NCI-H1694 (cell line): ENCODE data around the gene ATG16L1.

ENCODE experiments used
- DNase-seq: peaks from one replicate; lab custom pipeline; 2025; lab: John Stamatoyannopoulos, UW

The ATG16L1 gene

DNA sequence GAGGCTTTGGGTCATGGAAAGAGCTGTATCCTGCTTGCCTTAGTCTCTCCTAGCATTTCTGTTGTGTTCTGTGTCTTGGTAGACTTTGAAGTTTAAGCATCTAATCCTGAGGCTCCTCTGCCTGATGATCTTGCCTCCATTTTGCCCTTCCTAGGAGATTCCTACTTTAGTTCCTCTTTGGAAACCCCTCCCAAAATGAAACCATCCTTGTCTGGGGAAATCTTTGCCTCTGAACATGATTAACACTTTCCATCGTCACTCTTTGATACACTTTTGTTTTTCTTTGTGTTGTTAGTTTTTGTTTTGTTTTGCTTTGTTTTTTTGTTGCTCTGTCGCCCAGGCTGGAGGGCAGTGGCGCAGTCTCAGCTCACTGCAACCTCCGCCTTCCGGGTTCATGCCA lies 9.2 kb downstream of the ATG16L1 start:
- DNase-seq, result no peak

DNA sequence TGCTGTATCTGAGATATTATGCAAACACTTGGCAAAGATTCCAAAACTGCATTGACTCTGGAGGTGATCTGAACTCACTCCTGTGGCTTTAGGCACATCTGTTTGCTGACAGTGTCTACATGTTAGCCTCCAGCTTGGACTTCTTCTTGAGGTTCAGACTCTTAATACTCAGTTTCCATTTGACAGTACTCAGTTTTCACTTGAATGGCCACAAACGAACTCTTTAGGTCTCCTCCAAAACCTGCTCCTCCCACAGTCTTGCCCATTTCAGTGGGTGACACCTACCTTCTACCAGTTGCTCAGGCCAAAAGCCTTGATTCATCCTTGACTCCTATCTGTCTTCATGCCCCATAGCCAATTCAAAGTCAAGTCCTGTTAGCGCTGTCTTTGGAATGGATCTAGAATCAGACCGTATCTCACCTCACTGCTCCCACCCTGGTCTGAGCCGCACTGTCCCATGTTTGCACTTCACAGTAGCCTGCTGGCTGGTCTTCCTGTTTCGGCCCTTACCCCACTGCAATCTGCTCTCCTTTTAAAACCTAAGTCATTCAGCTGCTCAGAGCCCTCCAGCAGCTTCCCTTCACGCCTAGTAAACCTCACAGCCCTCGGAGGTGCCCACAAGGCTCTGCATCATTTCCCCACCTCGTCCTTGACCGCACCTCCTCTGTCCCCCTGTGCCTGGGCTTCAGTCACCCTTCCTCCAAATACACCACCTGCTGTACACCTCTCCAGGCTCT lies 10.5 kb downstream of the ATG16L1 start:
- no peak for DNase-seq

DNA sequence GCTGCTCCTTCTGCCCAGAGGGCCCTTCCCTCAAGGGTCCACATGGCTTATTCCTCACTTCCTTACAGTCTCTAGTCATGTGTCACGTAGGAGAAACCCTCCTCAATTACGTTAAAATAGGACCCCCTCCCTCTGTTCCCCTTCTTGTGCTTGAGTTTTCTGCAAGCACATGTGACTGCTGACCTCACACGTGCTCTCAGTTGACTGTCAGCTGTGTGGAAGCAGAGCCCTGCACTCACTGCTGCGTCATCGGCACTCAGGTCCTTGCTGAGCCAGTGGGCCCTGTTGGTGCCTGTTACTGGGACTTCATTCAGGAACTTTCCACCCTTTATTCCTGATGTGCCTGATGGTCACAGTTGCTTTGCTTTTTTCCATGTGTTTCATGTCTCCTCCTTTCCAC lies 11.1 kb downstream of the ATG16L1 start:
- no peak for DNase-seq

DNA sequence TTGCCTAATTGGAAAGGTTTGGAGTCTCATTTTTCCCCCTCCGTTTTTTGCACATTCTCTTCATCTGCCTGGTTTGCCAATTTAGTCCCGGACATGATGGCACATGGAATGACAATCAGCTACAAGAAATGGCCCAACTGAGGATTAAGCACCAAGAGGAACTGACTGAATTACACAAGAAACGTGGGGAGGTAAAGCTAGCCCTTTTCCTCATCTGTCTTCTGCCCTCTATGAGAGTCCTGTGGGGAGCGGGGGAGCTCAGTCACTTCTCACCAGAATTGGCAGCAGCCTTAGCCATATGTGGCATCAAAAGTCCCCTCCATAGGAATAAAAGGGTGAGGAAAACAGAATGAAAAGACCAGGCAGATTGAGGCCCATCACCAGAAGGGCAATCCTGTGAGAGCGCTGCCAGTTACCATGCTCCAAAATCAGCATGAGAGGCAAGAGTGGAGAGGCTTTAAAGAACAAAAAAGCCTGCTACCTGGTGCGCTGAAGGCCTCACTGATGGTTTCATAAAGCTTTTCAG lies 11.6 kb downstream of the ATG16L1 start:
- no peak for DNase-seq

DNA sequence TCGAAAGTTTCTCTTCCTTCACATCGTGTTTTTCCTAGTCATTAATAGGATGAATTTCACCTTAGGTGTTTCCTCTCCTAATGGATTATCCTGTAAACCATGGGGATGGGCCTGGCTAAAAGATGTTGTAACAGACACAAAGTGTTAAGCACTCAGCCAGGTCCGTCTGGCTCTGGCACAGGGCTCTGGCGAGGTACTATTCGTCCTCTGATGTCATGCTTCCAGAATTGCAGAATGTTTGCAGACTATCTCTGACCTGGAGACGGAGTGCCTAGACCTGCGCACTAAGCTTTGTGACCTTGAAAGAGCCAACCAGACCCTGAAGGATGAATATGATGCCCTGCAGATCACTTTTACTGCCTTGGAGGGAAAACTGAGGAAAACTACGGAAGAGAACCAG lies 13.2 kb downstream of the ATG16L1 start:
- no peak for DNase-seq

DNA sequence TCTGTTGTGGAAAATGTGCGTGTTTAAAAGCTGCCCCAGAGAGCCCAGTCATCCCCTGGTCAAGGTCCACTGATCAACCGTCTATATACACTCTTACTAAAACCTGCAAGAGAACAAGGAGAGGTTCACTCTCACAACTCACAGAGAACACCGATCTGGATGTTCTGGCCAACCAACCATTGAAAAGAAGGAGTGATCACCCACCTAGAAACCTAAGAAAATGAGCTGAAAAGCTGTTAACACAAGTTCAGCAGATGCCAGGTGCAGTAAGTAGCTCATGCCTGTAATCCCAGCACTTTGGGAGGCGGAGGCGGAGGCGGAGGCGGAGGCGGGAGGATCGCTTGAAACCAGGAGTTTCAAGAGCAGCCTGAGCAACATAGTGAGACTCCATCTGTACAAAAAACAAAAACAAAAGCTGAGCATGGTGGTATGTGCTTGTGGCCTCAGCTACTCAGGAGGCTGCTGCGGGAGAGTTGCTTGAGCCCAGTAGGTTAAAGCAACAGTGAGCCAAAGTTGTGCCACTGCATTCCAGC lies 14.5 kb downstream of the ATG16L1 start:
- no peak for DNase-seq

DNA sequence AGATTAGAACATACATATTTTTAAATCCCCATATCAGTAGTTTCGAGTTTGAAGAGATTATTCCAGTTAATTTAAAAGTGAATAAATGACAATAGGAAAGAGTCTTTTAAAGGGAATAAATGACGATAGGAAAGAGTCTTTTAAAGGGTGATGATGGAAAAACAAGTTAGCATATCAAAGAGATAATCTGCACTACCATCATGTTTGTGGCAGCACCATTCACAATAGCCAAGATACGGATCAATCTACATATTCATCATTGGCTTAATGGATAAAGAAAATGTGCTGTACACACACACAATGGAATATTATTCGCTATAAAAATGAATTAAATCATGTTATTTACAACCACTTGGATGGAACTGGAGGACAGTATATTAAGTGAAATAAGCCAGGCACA lies 15.0 kb downstream of the ATG16L1 start:
- DNase-seq, result no peak

DNA sequence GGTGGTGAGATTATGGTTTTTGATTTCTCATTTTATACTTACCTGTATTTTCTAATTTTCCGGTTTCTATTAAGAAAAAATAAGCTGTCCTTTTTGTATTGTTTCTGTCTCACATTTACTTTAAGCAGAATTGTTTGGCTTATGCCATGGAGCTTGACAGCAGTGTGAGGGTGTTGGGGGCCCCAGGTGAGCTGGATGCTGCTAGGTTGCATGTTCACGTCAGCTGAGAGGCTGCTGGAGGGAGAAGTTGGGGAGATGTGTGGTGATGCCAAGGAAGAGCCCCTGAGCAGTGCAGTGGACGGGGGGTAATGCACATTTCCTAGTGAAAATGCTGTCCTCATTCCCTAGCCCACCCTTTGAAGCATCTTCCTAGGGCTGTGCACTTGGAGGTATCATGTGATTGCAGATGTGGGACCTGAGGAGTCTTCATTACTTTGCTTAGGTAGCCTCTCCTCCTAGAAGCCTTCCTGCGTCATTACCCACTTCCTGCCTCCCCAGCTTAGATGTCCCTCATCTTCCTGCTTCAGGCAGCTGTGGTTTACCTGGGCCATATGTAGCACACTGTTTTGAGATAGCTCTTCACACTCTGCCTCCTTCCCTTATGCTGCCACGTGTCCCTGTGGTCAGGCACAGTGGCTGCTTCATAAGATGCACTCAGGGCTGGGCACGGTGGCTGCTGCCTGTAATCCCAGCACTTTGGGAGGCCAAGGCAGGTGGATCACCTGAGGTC lies 16.2 kb downstream of the ATG16L1 start:
- no peak for DNase-seq

DNA sequence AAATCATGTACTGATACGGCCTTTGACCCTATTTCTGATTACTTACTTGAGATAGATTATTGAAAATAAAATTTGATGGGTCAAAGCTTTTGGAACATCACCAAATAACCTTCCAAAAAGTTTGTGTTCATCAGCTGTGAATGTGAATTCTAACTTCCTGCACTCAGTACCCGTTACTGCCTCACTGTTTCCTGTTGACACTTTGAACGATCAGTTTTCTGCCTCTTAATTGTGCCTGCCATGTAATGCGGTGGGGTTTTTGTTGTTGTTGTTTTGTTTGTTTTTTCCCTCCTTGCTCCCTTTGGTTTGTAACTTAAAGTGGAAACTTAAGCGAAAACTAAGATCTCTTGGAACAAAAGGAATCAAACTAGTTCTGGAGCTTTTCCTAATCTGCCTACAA lies 18.9 kb downstream of the ATG16L1 start:
- DNase-seq, result no peak

DNA sequence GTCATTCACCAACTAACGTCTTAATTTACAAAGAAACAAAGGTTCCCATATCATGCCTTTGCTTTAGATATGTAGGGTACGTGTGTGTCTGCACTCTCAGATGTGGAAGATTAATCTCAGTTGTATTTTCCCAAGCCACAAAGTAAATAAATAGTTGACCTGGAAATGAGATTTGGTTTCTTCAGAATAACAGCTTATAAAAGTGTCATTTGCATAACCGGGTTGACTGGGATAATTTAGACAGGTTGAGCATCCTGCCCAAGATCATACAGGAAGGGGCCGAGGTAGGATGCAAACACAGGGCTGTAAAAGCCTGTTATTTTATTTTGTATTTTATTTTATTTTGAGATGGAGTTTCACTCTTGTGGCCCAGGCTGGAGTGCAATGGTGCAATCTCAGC lies 19.5 kb downstream of the ATG16L1 start:
- DNase-seq, result no peak

DNA sequence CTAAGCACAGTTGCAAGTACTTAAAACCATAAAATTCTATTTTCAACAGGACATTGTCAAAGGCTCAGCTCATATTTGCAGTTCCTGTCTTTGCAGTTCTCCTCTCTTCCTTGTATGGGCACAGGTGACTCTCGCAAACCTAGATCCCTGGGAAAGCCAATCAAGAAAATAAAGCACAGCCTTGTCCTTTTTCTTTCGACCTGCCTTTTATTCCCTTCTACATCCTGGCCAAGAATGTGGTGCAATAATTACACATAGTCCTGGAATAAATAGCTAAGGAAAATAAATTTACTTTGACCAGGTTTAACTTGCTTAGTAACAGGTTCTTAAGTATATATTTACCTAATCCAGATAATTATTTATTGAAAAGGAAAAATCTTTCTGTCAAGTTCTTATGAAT lies 20.2 kb downstream of the ATG16L1 start:
- no peak for DNase-seq

DNA sequence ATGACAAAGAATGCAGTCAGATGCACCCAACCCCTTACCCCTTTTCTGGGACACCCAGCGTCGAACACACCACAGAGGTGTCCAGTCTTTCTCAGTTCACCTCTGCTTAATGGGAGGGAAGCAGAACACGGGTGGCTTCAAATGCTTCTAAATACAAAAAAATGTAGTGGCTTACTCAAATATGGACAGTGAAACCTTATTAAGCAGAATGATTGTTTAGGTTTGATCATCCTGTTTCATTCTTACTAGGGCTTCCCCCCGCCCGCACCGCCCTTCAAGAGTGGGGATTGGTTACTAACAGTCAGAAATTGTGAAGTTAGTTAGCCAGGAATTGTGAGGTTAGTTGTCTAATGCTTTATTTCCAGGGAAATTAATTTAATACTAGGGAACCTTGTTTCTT lies 21.6 kb downstream of the ATG16L1 start:
- DNase-seq, result no peak

DNA sequence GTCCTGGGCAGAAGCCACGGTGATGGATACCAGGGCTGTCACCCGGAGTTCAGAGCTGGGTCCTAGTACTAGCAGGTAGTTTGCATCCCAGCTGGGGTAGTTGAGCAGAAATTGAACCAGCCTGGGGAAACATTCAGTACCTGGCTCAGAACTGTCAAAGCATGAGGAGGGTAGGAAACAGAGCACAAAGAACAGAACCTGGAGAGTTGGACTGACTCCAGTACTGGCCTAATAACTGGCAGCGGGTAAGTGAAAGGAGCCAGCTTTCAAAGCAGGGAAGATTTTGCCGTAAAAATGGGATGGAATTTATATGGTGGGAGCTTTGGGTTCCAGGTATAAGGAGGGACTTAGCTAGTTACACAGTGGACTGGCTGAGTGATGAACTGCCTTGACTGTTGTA lies 23.8 kb downstream of the ATG16L1 start:
- DNase-seq, result no peak

DNA sequence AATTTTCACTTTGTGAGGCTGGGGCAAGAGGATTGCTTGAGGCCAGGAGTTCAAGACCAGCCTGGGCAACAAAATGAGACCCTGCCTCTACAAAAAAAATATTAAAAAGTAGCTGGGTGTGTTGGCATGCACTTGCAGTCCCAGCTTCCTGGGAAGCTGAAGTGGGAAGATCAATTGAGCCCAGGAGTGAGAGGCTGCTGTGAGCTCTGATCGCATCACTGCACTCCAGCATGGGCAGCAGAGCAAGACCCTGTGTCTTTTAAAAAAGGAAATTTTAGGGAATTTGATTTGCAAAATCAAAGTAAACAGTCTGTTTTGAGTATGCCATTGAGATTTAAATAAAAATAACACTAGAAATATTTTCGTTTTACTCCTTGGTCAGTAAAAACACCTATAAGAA lies 27.4 kb downstream of the ATG16L1 start:
- no peak for DNase-seq

DNA sequence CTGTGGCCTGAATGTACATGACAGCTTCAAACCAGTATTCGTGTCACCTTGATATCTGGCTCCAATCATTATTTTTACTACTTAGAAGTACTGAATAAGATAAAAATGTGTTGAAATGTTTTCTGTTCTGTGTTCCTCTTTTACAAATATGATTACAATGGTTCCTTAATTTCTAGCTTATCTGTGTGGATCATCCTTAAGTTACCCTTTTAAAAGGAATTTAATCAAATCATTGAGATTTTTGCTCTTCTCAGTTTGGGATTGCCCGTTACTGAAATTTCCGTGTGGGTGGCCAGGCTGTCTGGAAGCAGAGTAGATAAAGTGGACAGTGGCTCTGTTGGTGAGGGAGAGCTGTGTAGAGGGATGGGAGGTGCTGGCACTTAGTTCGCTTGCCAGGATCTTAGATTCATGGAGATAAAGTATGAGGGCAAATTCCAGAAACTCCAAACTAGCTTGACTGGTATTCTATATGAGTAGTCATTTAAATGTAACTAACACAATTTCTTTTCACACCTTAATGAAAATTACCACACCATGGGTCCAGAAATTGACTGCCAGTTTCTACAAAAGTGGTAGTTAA lies 28.7 kb downstream of the ATG16L1 start:
- no peak for DNase-seq

DNA sequence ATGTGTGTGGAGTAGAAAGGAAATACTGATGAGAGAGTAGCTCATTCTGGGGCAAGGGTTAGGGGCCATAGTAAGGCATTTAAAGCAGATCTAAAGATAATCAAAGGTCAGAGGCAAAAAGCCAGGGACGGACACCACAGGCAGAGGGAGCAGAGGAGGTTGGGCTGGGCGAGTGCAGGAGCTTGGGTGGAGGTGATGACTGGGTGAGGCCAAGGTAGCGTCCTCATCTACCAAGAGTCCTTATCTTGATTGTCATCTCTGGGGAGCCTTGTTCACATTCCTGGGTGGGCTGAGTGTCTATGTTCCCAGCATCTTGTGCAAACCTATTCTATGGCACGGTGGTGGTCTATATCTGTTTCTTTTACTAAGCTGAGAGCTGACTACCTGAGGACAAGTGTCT lies 30.1 kb downstream of the ATG16L1 start:
- no peak for DNase-seq

DNA sequence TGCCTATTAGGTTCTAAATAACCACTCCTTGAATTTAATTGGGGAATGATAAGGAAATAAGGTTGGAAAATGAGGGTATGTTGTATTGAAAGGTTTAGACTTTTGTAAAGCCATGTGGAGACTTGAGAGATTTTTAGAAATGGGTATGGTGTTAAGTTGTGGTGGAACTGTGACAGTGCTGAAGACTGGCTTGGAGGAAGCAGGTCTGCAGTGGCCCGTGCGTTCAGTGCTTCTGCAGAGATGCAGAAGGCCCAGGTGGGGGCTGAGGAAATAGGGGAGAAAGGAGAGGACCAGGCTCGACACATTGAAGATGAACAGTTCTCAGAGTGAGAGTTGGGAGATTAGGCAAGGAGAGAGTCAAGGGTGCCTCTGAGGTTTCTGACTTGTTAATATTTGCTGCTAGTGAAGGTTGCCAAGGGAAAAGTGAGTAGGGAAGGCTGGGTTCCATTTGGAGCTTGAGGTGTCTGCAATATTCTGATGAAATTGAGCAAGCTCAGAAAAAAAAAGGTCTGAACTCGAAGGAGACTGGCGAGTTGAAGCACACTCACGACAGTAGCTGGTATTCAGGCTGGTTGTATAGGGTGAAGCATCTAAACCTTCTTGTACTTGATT lies 30.6 kb downstream of the ATG16L1 start:
- DNase-seq, result no peak

DNA sequence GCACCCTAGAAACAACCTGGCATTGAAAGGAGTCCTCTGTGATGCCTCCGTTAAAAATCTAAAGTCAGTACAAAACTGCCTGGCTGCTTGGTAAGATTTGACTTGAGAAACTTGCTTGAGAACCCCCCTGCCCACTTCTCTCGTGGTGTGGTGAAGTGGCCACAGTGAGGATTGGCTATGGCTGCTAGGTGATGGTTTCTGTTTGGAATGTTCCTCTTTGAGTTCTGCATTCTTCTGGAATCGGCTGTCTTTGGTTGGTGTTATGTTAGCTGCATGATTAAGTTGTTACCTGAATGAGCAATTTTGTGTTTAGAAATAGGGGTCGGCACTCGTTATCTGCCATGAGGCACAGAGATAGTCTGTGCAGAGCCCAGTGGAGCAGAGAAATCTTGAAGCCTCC lies 34.4 kb downstream of the ATG16L1 start:
- no peak for DNase-seq

DNA sequence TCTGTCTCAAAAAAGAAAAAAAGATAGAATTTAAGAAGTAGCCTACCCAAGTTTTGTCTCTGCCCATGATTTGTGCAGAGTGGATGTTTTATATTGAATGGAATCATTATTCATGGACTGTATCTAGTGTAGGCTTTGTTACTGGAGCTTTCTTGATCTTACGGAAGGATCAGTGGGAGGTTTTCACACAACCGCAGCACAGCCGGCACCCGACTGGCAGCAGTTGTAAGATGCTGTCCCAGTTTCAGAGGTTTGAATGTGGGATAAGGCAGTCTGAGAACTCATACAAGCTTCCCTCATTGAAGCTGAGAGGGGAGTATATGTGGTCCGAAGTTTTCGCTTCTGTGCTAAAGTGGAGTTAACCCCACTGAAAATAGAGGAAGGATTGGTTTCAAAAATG lies 36.4 kb downstream of the ATG16L1 start:
- DNase-seq, result no peak

DNA sequence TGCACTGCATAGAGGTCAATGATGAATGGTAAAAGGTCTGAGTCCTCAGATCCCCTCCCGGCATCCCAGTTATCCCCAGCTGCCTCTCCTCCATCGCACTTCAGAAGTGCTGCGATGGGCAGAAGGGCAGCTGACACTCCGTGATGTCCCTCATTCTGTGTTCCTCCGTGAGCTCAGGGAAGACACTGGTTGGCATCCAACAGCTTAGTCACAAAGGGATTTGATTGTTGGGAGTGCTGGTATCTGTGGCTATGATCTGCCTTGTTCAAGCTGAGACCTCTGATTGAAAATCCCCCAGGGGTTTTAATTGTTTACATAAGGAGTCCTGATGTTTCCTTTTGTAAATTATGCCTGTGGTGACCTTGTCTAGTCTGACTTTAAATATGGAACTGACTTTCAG lies 37.2 kb downstream of the ATG16L1 start:
- DNase-seq, result no peak

DNA sequence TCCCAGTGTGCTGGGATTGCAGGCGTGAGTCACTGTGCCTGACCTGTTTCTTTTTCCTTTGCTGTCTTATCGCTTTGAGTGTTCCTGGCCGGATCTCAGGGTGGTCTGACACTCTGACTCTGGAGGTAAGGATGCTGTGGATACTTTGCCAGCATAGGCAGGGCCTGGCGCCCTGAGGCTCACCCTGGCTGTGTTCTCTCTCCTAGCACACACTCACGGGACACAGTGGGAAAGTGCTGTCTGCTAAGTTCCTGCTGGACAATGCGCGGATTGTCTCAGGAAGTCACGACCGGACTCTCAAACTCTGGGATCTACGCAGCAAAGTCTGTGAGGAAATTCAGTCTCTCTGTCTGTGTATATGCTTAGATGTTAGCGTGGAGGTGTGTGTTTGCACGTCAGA lies 38.2 kb downstream of the ATG16L1 start:
- no peak for DNase-seq

DNA sequence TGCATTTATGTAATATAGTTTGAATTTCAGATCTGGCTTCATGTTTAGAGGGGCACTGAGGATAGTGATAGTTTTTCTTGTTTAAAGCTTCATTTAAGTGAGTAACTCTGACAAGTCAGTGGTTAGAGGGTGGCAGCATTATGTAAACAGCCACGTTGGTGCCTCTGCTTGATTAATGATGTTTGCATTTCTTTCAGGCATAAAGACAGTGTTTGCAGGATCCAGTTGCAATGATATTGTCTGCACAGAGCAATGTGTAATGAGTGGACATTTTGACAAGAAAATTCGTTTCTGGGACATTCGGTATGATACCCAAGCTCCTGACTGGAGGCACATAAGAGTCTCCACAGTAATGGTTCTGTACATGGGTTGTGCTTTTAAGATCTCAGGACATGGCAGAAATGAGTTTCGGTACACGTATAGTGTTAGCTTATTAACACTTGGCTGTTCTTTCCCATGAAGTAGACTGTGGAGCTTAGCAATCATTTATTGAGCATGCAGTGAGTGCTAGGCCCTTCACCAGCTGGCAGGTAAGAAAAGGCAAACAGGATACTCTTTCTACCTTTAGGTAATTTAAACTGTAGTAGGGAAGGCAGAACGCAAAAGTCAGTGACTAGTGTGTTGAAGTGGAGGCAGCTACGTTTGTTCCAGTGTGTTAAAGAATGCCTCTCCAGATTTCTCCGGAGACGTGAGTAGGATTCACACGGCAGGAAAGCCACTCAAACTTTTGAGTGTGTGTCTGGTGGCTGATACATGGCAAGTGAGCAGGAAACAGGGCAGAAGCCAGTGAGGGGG lies 38.8 kb downstream of the ATG16L1 start:
- no peak for DNase-seq
